B cell (primary cell): ENCODE results near the gene ID3.

Experiments used
- EZH2 ChIP-seq: IDR thresholded peaks from 2 replicates; pipeline ENCODE4 v1.6.1; 2012; ENCODE audit warnings: borderline replicate concordance, low read depth, mild to moderate bottlenecking, moderate library complexity, low read length; ENCODE audit not compliant: insufficient read depth, poor library complexity, severe bottlenecking
- TF ChIP-seq, protein P1 (sequence below): fragments of 200-600 bp; IDR thresholded peaks from one replicate; pipeline ENCODE4 v1.8.0; 2022; ENCODE audit warnings: antibody characterized with exemption, mild to moderate bottlenecking

GRCh38 chr1:23554481-23555269 is 4.6 kb downstream of the ID3 start:
- TF ChIP-seq, protein P1, sequence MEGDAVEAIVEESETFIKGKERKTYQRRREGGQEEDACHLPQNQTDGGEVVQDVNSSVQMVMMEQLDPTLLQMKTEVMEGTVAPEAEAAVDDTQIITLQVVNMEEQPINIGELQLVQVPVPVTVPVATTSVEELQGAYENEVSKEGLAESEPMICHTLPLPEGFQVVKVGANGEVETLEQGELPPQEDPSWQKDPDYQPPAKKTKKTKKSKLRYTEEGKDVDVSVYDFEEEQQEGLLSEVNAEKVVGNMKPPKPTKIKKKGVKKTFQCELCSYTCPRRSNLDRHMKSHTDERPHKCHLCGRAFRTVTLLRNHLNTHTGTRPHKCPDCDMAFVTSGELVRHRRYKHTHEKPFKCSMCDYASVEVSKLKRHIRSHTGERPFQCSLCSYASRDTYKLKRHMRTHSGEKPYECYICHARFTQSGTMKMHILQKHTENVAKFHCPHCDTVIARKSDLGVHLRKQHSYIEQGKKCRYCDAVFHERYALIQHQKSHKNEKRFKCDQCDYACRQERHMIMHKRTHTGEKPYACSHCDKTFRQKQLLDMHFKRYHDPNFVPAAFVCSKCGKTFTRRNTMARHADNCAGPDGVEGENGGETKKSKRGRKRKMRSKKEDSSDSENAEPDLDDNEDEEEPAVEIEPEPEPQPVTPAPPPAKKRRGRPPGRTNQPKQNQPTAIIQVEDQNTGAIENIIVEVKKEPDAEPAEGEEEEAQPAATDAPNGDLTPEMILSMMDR: peak; percentile 40
- TF ChIP-seq EZH2: no peak
